Suppressor macrophage treated with lipopolysaccharide for 4 hours (primary cell): ENCODE measurements around the gene MAPKAPK3.
"Not testable (repeated sequence)": the region's sequence is repeated elsewhere in the genome, so short reads cannot be mapped to it uniquely, and the experiment has no call there.

ENCODE experiments used
- DNase-seq: peaks from one replicate; pipeline ENCODE4 v3.0.0-alpha.2; 2020

MAPKAPK3 gene

GRCh38 chr3:50657816-50658215 is 40.9 kb downstream of the MAPKAPK3 start:
- no peak for DNase-seq

GRCh38 chr3:50658416-50658815 is 41.5 kb downstream of the MAPKAPK3 start:
- DNase-seq: no peak

GRCh38 chr3:50658831-50659230 is 41.9 kb downstream of the MAPKAPK3 start:
- DNase-seq: no peak

GRCh38 chr3:50660386-50660785 is 43.4 kb downstream of the MAPKAPK3 start:
- DNase-seq: no peak

GRCh38 chr3:50661321-50661837 is 44.4 kb downstream of the MAPKAPK3 start:
- DNase-seq: no peak

- no peak for DNase-seq
These were observed 45.5 kb downstream of the MAPKAPK3 start for GRCh38 chr3:50662408-50662807.

GRCh38 chr3:50665081-50665840 is 48.3 kb downstream of the MAPKAPK3 start:
- peak; percentile 74 for DNase-seq

GRCh38 chr3:50665841-50666115 is 48.8 kb downstream of the MAPKAPK3 start:
- not testable (repeated sequence) for DNase-seq

GRCh38 chr3:50666837-50667236 is 49.9 kb downstream of the MAPKAPK3 start:
- DNase-seq: peak; percentile 42

- no peak for DNase-seq
These were observed 54.4 kb downstream of the MAPKAPK3 start for GRCh38 chr3:50671331-50671730.

- DNase-seq: no peak
These were observed 55.7 kb downstream of the MAPKAPK3 start for GRCh38 chr3:50672656-50673055.

- peak; percentile 57 for DNase-seq
These were observed 57.0 kb downstream of the MAPKAPK3 start for GRCh38 chr3:50673931-50674330.

- peak; percentile 80 for DNase-seq
These were observed 57.6 kb downstream of the MAPKAPK3 start, which contains the start of gene DOCK3 for GRCh38 chr3:50674349-50675178. Gene DOCK3, plus strand, starts transcription at chr3:50674927. Its CDS starts 337 bp downstream, at chr3:50675264.

- DNase-seq: peak; percentile 46
These were observed 58.5 kb downstream of the MAPKAPK3 start for GRCh38 chr3:50675179-50676030.

- no peak for DNase-seq
These were observed 59.2 kb downstream of the MAPKAPK3 start for GRCh38 chr3:50676031-50676705.

GRCh38 chr3:50687127-50687751 is 70.3 kb downstream of the MAPKAPK3 start:
- DNase-seq: no peak

- no peak for DNase-seq
These were observed 71.0 kb downstream of the MAPKAPK3 start for GRCh38 chr3:50687916-50688315.

GRCh38 chr3:50688602-50689001 is 71.7 kb downstream of the MAPKAPK3 start:
- DNase-seq: not testable (repeated sequence)

GRCh38 chr3:50689558-50689957 is 72.6 kb downstream of the MAPKAPK3 start:
- no peak for DNase-seq

- no peak for DNase-seq
These were observed 78.1 kb downstream of the MAPKAPK3 start for GRCh38 chr3:50695031-50695430.

GRCh38 chr3:50696276-50696675 is 79.3 kb downstream of the MAPKAPK3 start:
- DNase-seq: no peak

GRCh38 chr3:50698269-50698668 is 81.3 kb downstream of the MAPKAPK3 start:
- DNase-seq: no peak
